Kidney glomerular epithelial cell (primary cell): ENCODE measurements around the gene TMTC2.

Experiments
- DNase-seq: peaks from one replicate; lab custom pipeline; 2025; lab: John Stamatoyannopoulos, UW

The TMTC2 gene

GRCh38 chr12:82883394-82884355 is 197.0 kb downstream of the TMTC2 start:
- no peak for DNase-seq

GRCh38 chr12:82886671-82887340 is 200.1 kb downstream of the TMTC2 start:
- no peak for DNase-seq

GRCh38 chr12:82893896-82894295 is 207.2 kb downstream of the TMTC2 start:
- no peak for DNase-seq

GRCh38 chr12:82896277-82896676 is 209.6 kb downstream of the TMTC2 start:
- DNase-seq, result no peak

- peak; percentile 18 for DNase-seq
These were observed 210.3 kb downstream of the TMTC2 start for GRCh38 chr12:82896979-82897378.

- DNase-seq, result no peak
These were observed 211.7 kb downstream of the TMTC2 start for GRCh38 chr12:82898441-82898840.

- no peak for DNase-seq
These were observed 217.6 kb downstream of the TMTC2 start for GRCh38 chr12:82904219-82904790.

GRCh38 chr12:82910246-82910893 is 223.7 kb downstream of the TMTC2 start:
- DNase-seq, result no peak

- DNase-seq, result no peak
These were observed 225.7 kb downstream of the TMTC2 start for GRCh38 chr12:82912406-82912805.

GRCh38 chr12:82919388-82920054 is 232.8 kb downstream of the TMTC2 start:
- no peak for DNase-seq

GRCh38 chr12:82923935-82924334 is 237.2 kb downstream of the TMTC2 start:
- DNase-seq, result no peak

GRCh38 chr12:82926630-82927029 is 239.9 kb downstream of the TMTC2 start:
- no peak for DNase-seq

GRCh38 chr12:82930301-82930700 is 243.6 kb downstream of the TMTC2 start:
- no peak for DNase-seq

- DNase-seq, result no peak
These were observed 244.8 kb downstream of the TMTC2 start for GRCh38 chr12:82931349-82932116.

- DNase-seq, result no peak
These were observed 250.4 kb downstream of the TMTC2 start for GRCh38 chr12:82937151-82937550.

- no peak for DNase-seq
These were observed 255.8 kb downstream of the TMTC2 start for GRCh38 chr12:82942521-82942920.

- DNase-seq, result no peak
These were observed 256.3 kb downstream of the TMTC2 start for GRCh38 chr12:82942991-82943401.

- no peak for DNase-seq
These were observed 261.8 kb downstream of the TMTC2 start for GRCh38 chr12:82948491-82948890.

GRCh38 chr12:82950356-82950755 is 263.6 kb downstream of the TMTC2 start:
- no peak for DNase-seq

- DNase-seq, result no peak
These were observed 266.2 kb downstream of the TMTC2 start for GRCh38 chr12:82952946-82953345.

- no peak for DNase-seq
These were observed 266.7 kb downstream of the TMTC2 start for GRCh38 chr12:82953397-82953796.
